Stomach (tissue), 9 donors: Measurements from ENCODE around the gene ASCC3. TPM values are rescaled to one million over a fixed set of nuclear protein-coding genes. Genes with fewer than 3 reads are reported as not detected.

Experiments
- DNase-seq, 2 donors: peaks; one replicate each; pipeline versions ENCODE4 v3.0.0 to v3.0.0-alpha.2; 2013 to 2019
- H3K27ac ChIP-seq, 5 donors: fragments of 200-600 bp in 4 of 5; sonication (generic) in 4 of 5; one replicate each; pipeline ENCODE4 v1.5.1; 2013 to 2019; ENCODE audit warnings: mild to moderate bottlenecking in 1 of 5, moderate library complexity in 1 of 5
- H3K27me3 ChIP-seq, 3 donors: fragments of 200-600 bp; sonication (generic); one replicate each; pipeline ENCODE4 v1.5.1; 2017 to 2019; ENCODE audit warnings: mixed run types in 1 of 3
- H3K36me3 ChIP-seq, 4 donors: fragments of 200-600 bp; sonication (generic); 1 replicate in 3 of 4; 2 replicates in 1 of 4; pipeline ENCODE4 v1.5.1; 2016 to 2019
- H3K4me1 ChIP-seq, 4 donors: fragments of 200-600 bp; sonication (generic); one replicate each; pipeline ENCODE4 v1.5.1; 2016 to 2019
- H3K4me3 ChIP-seq, 4 donors: fragments of 200-600 bp; sonication (generic) in 3 of 4; one replicate each; pipeline ENCODE4 v1.5.1; 2016 to 2019; ENCODE audit warnings: mild to moderate bottlenecking in 1 of 4
- H3K9me3 ChIP-seq, 4 donors: fragments of 200-600 bp; sonication (generic); one replicate each; pipeline ENCODE4 v1.5.1; 2016 to 2019
- CTCF ChIP-seq, 7 experiments: fragments of 450-650 bp in 4 of 7; fragments of 200-600 bp in 3 of 7; sonication (generic) in 3 of 7; IDR thresholded peaks; one replicate each; pipeline ENCODE4 v1.5.1; 2016 to 2019; ENCODE audit warnings: antibody characterized with exemption in 7 of 7, control low read depth in 2 of 7, mild to moderate bottlenecking in 1 of 7
- EP300 ChIP-seq: sonication (generic); formaldehyde crosslinking; IDR thresholded peaks from one replicate; pipeline ENCODE4 v1.6.1; 2017; ENCODE audit warnings: antibody characterized with exemption
- POLR2A ChIP-seq, 4 donors: fragments of 450-650 bp; IDR thresholded peaks; one replicate each; pipeline ENCODE4 v1.6.1; 2016; ENCODE audit warnings: antibody characterized with exemption in 4 of 4, control low read depth in 2 of 4, mild to moderate bottlenecking in 1 of 4, moderate library complexity in 1 of 4
- POLR2AphosphoS5 ChIP-seq, 3 donors: sonication (generic); formaldehyde crosslinking; IDR thresholded peaks; one replicate each; pipeline ENCODE4 v1.6.1; 2016; ENCODE audit warnings: antibody characterized with exemption in 3 of 3
- WGBS, 5 donors: extraction: QIAGEN DNeasy Blood & Tissue Kit in 3 of 5; methylation state at CpG; one replicate each; pipeline versions ENCODE4 v1.1.5 to v1.1.7; 2013 to 2018; 5-methylcytosine and 5-hydroxymethylcytosine counted together
- intact Hi-C: fragments of 100-400 bp; cut with DNase I; formaldehyde crosslinking; loops from one replicate; pipeline ENCODE4 v1.15.1; 2023; ENCODE audit warnings: low total_unique reads
- polyA plus RNA-seq, 3 donors: library from polyadenylated mRNA; stranded (reverse); fragments of 200-250 nt; gene quantifications; one replicate each; pipeline ENCODE4 v1.2.3, GENCODE V29; 2013
- total RNA-seq, 5 donors: library from RNA; depleted of rRNA; stranded (reverse); fragments of >200 nt; gene quantifications; one replicate each; pipeline versions ENCODE4 v1.1.0 to v1.2.3, GENCODE V29; 2014 to 2016
- donor health status: healthy with polysubstance abuse.
- donor health status: Bipolar disorder and iron deficiency.
- donor health status: healthy.

ASCC3 gene
- total and polyA plus RNA-seq, 8 donors: 6.3 to 49.2 (median 19.1) TPM

GRCh38 chr6:100484474-100484873, 396.7 kb downstream of the ASCC3 start:
- Histone ChIP-seq H3K27me3 (peaks cover 0 to 17% (median 0%) of the 10 kb centered on the region in 3 donors), H3K4me3 (no peak overlapping the region), H3K36me3 (no peaks in the 10 kb centered on the region), H3K4me1 (peaks cover 0 to 8% (median 0%) of the 10 kb centered on the region in 4 donors), H3K27ac (no peak overlapping the region), H3K9me3 (no peaks in the 10 kb centered on the region)
- DNase-seq: no peak
- TF ChIP-seq EP300: no peak
- no peak for TF ChIP-seq POLR2A (IDR thresholded peaks at IDR 0.05)
- no peak for TF ChIP-seq POLR2AphosphoS5 (IDR thresholded peaks at IDR 0.05)
- TF ChIP-seq CTCF (IDR thresholded peaks at IDR 0.05): no peak
- 64 to 70% (median 68%) methylated on average over 5 of the region's 5 CpGs for WGBS, 5 donors
- intact Hi-C loops: no loop called here

GRCh38 chr6:100482698-100483097, 398.4 kb downstream of the ASCC3 start:
- TF ChIP-seq POLR2AphosphoS5 (IDR thresholded peaks at IDR 0.05): no peak
- TF ChIP-seq CTCF (IDR thresholded peaks at IDR 0.05): no peak
- no peak for TF ChIP-seq POLR2A (IDR thresholded peaks at IDR 0.05)
- no peak for TF ChIP-seq EP300

GRCh38 chr6:100479179-100480035, 401.7 kb downstream of the ASCC3 start:
- Histone ChIP-seq H3K27ac (no peak overlapping the region), H3K9me3 (no peaks in the 10 kb centered on the region), H3K27me3 (peaks cover 0 to 46% (median 4%) of the 10 kb centered on the region in 3 donors), H3K4me3 (no peak overlapping the region), H3K36me3 (no peaks in the 10 kb centered on the region), H3K4me1 (peaks cover 0 to 8% (median 0%) of the 10 kb centered on the region in 4 donors)
- TF ChIP-seq CTCF (IDR thresholded peaks at IDR 0.05) (peak in 5 of 7 experiments; percentile 32 to 69 (median 60)), POLR2A (IDR thresholded peaks at IDR 0.05) (no peak)
- DNase-seq: peak in 1 of 2 donors; percentile 65
- intact Hi-C loops: loop anchor here (10.0 kb wide), 1 partner anchor 365 kb away; no protein-coding TSS in a partner anchor
- 62 to 74% (median 71%) methylated on average over 3 of the region's 3 CpGs for WGBS, 5 donors

More at GRCh38 chr6:100482698-100483097, 398.4 kb downstream of the ASCC3 start:
- Histone ChIP-seq H3K4me3 (no peak overlapping the region), H3K36me3 (no peaks in the 10 kb centered on the region), H3K9me3 (no peaks in the 10 kb centered on the region), H3K27ac (no peak overlapping the region), H3K4me1 (peaks cover 0 to 8% (median 0%) of the 10 kb centered on the region in 4 donors), H3K27me3 (peaks cover 0 to 26% (median 0%) of the 10 kb centered on the region in 3 donors)
- intact Hi-C loops: no loop called here
- no peak for DNase-seq
- WGBS, 5 donors: 19 to 48% (median 40%) methylated on average over 2 of the region's 2 CpGs

GRCh38 chr6:100475554-100476320, 405.4 kb downstream of the ASCC3 start:
- Histone ChIP-seq H3K4me3 (no peak overlapping the region), H3K27ac (no peak overlapping the region), H3K9me3 (no peaks in the 10 kb centered on the region), H3K27me3 (peaks cover 0 to 73% (median 21%) of the 10 kb centered on the region in 3 donors), H3K36me3 (no peaks in the 10 kb centered on the region), H3K4me1 (no peaks in the 10 kb centered on the region)
- 62 to 73% (median 68%) methylated on average over 10 of the region's 10 CpGs for WGBS, 5 donors
- intact Hi-C loops: loop anchor here (10.0 kb wide), 1 partner anchor 361 kb away; no protein-coding TSS in a partner anchor
- no peak for DNase-seq
- no peak for TF ChIP-seq POLR2A (IDR thresholded peaks at IDR 0.05)
- TF ChIP-seq POLR2AphosphoS5 (IDR thresholded peaks at IDR 0.05): no peak
- TF ChIP-seq EP300: no peak
- no peak for TF ChIP-seq CTCF (IDR thresholded peaks at IDR 0.05)
